ENCODE measurements around the gene ARF4.

Gene ARF4

DNA sequence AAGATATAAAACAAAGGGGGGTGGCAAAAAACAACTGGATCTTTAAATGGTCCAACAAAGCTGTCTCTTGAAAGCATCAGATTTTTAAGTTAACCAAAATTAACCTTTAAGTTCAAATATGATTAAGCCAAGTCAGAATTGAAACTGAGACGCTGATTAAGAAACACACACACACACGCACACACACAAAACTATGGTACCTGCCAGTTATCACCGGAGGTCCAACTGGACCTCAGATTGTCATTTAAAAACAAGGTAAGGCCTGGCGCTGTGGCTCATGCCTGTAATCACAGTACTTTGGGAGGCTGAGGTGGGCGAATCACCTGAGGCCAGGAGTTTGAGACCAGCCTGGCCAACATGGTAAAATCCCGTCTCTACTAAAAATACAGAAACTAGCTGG, 10.4 kb downstream of the ARF4 start:
- H3K36me3 ChIP-seq (ENCODE audit: control insufficient read depth in 4 of 4, insufficient read depth in 4 of 4, low read length in 3 of 4) = peaks cover 0 to 15% (median 6%) of the 10 kb centered on the region in 4 experiments
- CTCF ChIA-PET = interaction anchor here (0.9 to 1.4 kb wide), 2 partner anchors 9 to 31 kb away, joined by 3 to 6 read pairs; partner anchors contain the start of gene PDE12

DNA sequence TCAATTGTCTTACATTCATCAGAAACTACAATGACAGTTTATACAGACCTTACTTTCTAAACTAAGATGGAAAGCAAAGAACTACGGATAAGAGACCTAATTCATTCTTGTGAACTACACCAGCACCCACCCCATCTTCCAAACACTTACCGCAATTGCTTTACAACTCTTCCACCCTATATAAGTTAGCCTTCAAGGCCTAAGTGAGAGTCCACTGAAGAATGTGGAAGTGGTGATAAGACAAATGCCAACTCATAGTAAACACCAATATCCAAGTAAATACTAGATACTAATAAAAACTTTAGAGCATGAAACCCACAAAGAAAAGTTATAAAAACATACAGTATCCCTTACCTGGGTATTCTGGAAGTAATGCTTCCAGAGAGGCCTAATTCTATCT, 13.6 kb downstream of the ARF4 start:
- ChIA-PET CTCF (interaction anchor here (0.7 kb wide), 1 partner anchor 10 kb away, joined by 3 read pairs; no protein-coding TSS in a partner anchor), POLR2A (no interaction called here)
- Histone ChIP-seq H3K27ac (ENCODE audit: insufficient read depth in 1 of 2, low read depth in 1 of 2, low read length in 2 of 2, poor library complexity in 1 of 2, severe bottlenecking in 2 of 2) (no peak overlapping the region), H3K9me3 (ENCODE audit: control extremely low read depth in 1 of 5, control insufficient read depth in 4 of 5, insufficient read depth in 2 of 5, low read depth in 1 of 5, low read length in 4 of 5) (no peaks in the 10 kb centered on the region), H3K36me3 (ENCODE audit: control insufficient read depth in 4 of 4, insufficient read depth in 4 of 4, low read length in 3 of 4) (peaks cover 4 to 30% (median 8%) of the 10 kb centered on the region in 4 experiments), H3K4me3 (ENCODE audit: control insufficient read depth in 1 of 7, extremely low read depth in 1 of 7, insufficient read depth in 4 of 7, low read depth in 2 of 7, low read length in 6 of 7) (no peak overlapping the region), H3K27me3 (replicated peaks in 2 of 5; ENCODE audit: control insufficient read depth in 4 of 5, insufficient read depth in 5 of 5, low read length in 4 of 5) (no peaks in the 10 kb centered on the region), H3K4me1 (ENCODE audit: control extremely low read depth in 1 of 4, control insufficient read depth in 4 of 4, insufficient read depth in 4 of 4, low read length in 3 of 4) (peaks cover 0 to 3% (median 0%) of the 10 kb centered on the region in 4 experiments)
- WGBS (ENCODE audit: insufficient coverage) = no CpG with 5 or more reads among the region's 2 CpGs
- DNase-seq = peak in 2 of 3 donors; percentile 25 to 46

More for the DNA sequence above, 10.4 kb downstream of the ARF4 start:
- Histone ChIP-seq H3K4me1 (ENCODE audit: control extremely low read depth in 1 of 4, control insufficient read depth in 4 of 4, insufficient read depth in 4 of 4, low read length in 3 of 4) (peaks cover 0 to 3% (median 0%) of the 10 kb centered on the region in 4 experiments), H3K27me3 (replicated peaks in 2 of 5; ENCODE audit: control insufficient read depth in 4 of 5, insufficient read depth in 5 of 5, low read length in 4 of 5) (no peaks in the 10 kb centered on the region), H3K9me3 (ENCODE audit: control extremely low read depth in 1 of 5, control insufficient read depth in 4 of 5, insufficient read depth in 2 of 5, low read depth in 1 of 5, low read length in 4 of 5) (no peaks in the 10 kb centered on the region), H3K27ac (ENCODE audit: insufficient read depth in 1 of 2, low read depth in 1 of 2, low read length in 2 of 2, poor library complexity in 1 of 2, severe bottlenecking in 2 of 2) (no peak overlapping the region), H3K4me3 (ENCODE audit: control insufficient read depth in 1 of 7, extremely low read depth in 1 of 7, insufficient read depth in 4 of 7, low read depth in 2 of 7, low read length in 6 of 7) (no peak overlapping the region)
- WGBS (ENCODE audit: insufficient coverage) = 50% methylated on average over 2 of the region's 6 CpGs
- POLR2A ChIA-PET = interaction anchor here (1.0 to 1.6 kb wide), 2 partner anchors 9 to 11 kb away, joined by 3 to 5 read pairs; partner anchors contain the start of gene ARF4
- no peak for DNase-seq

DNA sequence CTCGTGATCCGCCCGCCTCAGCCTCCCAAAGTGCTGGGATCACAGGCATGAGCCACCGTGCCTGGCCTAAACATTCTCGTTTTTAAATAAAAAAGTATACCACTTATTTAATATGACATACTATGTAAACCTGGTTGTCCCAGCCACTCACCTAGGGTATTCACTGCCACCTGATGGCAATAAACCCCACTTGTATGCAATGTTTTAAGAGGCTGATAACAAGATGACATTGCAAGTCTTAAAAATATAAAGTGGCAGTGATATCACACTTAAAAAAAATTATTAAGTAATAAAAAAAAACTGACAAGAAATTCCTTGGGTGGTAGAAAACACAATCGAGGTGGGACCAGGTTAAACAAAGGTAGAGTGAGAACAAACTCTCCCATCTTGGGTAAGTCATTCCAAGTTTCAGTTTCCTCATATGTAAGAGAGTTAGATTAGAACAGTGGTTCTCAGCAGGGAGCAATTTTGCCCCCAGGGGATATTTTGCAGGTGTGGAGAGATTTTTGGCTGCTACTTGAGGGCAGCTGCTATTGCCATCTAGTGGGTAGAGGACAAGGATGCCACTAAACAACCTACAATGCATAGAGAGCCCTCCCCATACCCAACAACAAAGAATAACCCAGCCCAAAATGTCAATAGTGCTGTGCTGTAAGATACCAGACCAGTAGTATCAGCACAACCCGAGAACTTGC, 14.5 kb downstream of the ARF4 start:
- H3K36me3 ChIP-seq (ENCODE audit: control insufficient read depth in 4 of 4, insufficient read depth in 4 of 4, low read length in 3 of 4) = peaks cover 4 to 35% (median 9%) of the 10 kb centered on the region in 4 experiments

DNA sequence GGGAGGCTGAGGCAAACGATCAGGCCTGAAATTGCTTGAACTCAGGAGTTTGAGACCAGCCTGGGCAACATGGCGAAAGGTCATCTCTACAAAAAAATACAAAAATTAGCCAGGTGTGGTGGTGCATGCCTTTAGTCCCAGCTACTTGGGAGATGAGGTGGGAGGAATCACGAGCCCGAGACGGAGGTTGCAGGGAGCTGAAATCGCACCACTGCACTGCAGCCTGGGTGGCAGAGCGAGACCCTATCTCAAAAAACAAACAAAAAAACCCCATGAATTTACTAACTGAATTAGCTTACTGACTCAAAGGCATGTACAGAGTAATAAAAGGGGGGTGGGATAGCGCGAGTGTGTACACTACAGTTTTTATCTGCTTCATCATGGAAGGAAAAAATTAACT, 19.3 kb downstream of the ARF4 start:
- Histone ChIP-seq H3K9me3 (ENCODE audit: control extremely low read depth in 1 of 5, control insufficient read depth in 4 of 5, insufficient read depth in 2 of 5, low read depth in 1 of 5, low read length in 4 of 5) (no peaks in the 10 kb centered on the region), H3K4me1 (ENCODE audit: control extremely low read depth in 1 of 4, control insufficient read depth in 4 of 4, insufficient read depth in 4 of 4, low read length in 3 of 4) (peaks cover 0 to 4% (median 0%) of the 10 kb centered on the region in 4 experiments), H3K4me3 (ENCODE audit: control insufficient read depth in 1 of 7, extremely low read depth in 1 of 7, insufficient read depth in 4 of 7, low read depth in 2 of 7, low read length in 6 of 7) (no peak overlapping the region), H3K27ac (ENCODE audit: insufficient read depth in 1 of 2, low read depth in 1 of 2, low read length in 2 of 2, poor library complexity in 1 of 2, severe bottlenecking in 2 of 2) (no peak overlapping the region), H3K36me3 (ENCODE audit: control insufficient read depth in 4 of 4, insufficient read depth in 4 of 4, low read length in 3 of 4) (peaks cover 6 to 73% (median 29%) of the 10 kb centered on the region in 4 experiments), H3K27me3 (replicated peaks in 2 of 5; ENCODE audit: control insufficient read depth in 4 of 5, insufficient read depth in 5 of 5, low read length in 4 of 5) (no peaks in the 10 kb centered on the region)
- ChIA-PET CTCF (interaction anchor here (0.6 to 2.2 kb wide), 3 partner anchors 10 to 756 kb away, joined by 3 to 7 read pairs (median 6); partner anchors contain the start of gene ARF4), POLR2A (no interaction called here)
- WGBS (ENCODE audit: insufficient coverage) = 91% methylated on average over 4 of the region's 9 CpGs
- DNase-seq = no peak

More for the DNA sequence above, 14.5 kb downstream of the ARF4 start:
- Histone ChIP-seq H3K4me1 (ENCODE audit: control extremely low read depth in 1 of 4, control insufficient read depth in 4 of 4, insufficient read depth in 4 of 4, low read length in 3 of 4) (peaks cover 0 to 4% (median 0%) of the 10 kb centered on the region in 4 experiments), H3K27me3 (replicated peaks in 2 of 5; ENCODE audit: control insufficient read depth in 4 of 5, insufficient read depth in 5 of 5, low read length in 4 of 5) (no peaks in the 10 kb centered on the region), H3K9me3 (ENCODE audit: control extremely low read depth in 1 of 5, control insufficient read depth in 4 of 5, insufficient read depth in 2 of 5, low read depth in 1 of 5, low read length in 4 of 5) (no peaks in the 10 kb centered on the region), H3K27ac (ENCODE audit: insufficient read depth in 1 of 2, low read depth in 1 of 2, low read length in 2 of 2, poor library complexity in 1 of 2, severe bottlenecking in 2 of 2) (no peak overlapping the region), H3K4me3 (ENCODE audit: control insufficient read depth in 1 of 7, extremely low read depth in 1 of 7, insufficient read depth in 4 of 7, low read depth in 2 of 7, low read length in 6 of 7) (no peak overlapping the region)
- POLR2A ChIA-PET = no interaction called here
- CTCF ChIA-PET = interaction anchor here (0.7 to 1.5 kb wide), 3 partner anchors 10 to 35 kb away, joined by 3 to 4 read pairs (median 4); no protein-coding TSS in a partner anchor
- peak; percentile 43 to 66 (median 62) for DNase-seq
- no CpG with 5 or more reads among the region's 7 CpGs for WGBS (ENCODE audit: insufficient coverage)

DNA sequence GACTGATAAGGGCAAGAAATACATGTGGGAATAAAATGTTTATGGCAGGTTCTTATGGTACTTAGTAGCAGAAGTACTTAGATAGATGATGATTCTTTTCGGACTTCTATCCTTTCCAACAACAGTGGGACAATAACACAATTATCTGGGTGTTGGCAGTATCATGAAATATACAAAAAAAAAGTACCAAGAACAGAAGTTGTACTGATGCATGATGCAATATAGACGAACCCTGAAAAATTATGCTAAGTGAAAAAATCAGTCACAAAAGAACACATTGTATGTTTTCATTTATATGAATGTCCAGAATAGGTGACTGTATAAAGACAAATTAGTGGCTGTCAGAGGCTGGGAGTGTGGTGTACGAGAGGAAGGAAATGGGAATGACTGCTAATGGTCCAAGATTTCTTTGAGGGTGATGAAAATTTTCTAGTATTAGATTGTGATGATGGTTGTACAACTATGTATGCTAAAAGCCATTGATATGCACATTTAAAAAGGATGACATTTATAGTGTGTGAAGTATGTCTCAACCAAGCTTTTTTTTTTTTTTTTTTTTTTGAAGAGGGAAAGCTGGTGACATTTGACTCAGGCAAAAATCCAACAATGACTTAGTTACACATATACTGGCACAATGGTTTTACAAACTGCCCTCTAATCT, 21.0 kb downstream of the ARF4 start:
- no peak overlapping the region for H3K27ac ChIP-seq (ENCODE audit: insufficient read depth in 1 of 2, low read depth in 1 of 2, low read length in 2 of 2, poor library complexity in 1 of 2, severe bottlenecking in 2 of 2)
- H3K4me1 ChIP-seq (ENCODE audit: control extremely low read depth in 1 of 4, control insufficient read depth in 4 of 4, insufficient read depth in 4 of 4, low read length in 3 of 4) = peaks cover 0 to 4% (median 0%) of the 10 kb centered on the region in 4 experiments
- no peak for DNase-seq
- whole genome bisulfite sequencing (ENCODE audit: insufficient coverage) = 63% methylated on average over 1 of the region's 3 CpGs
- no peaks in the 10 kb centered on the region for H3K27me3 ChIP-seq (replicated peaks in 2 of 5; ENCODE audit: control insufficient read depth in 4 of 5, insufficient read depth in 5 of 5, low read length in 4 of 5)
- CTCF ChIA-PET = interaction anchor here (0.5 to 1.1 kb wide), 2 partner anchors 13 to 35 kb away, joined by 3 to 4 read pairs; no protein-coding TSS in a partner anchor
- H3K4me3 ChIP-seq (ENCODE audit: control insufficient read depth in 1 of 7, extremely low read depth in 1 of 7, insufficient read depth in 4 of 7, low read depth in 2 of 7, low read length in 6 of 7) = no peak overlapping the region
- H3K9me3 ChIP-seq (ENCODE audit: control extremely low read depth in 1 of 5, control insufficient read depth in 4 of 5, insufficient read depth in 2 of 5, low read depth in 1 of 5, low read length in 4 of 5) = no peaks in the 10 kb centered on the region
- POLR2A ChIA-PET = interaction anchor here (1.5 kb wide), 1 partner anchor 14 kb away, joined by 4 read pairs; no protein-coding TSS in a partner anchor
- H3K36me3 ChIP-seq (ENCODE audit: control insufficient read depth in 4 of 4, insufficient read depth in 4 of 4, low read length in 3 of 4) = peaks cover 10 to 78% (median 35%) of the 10 kb centered on the region in 4 experiments

DNA sequence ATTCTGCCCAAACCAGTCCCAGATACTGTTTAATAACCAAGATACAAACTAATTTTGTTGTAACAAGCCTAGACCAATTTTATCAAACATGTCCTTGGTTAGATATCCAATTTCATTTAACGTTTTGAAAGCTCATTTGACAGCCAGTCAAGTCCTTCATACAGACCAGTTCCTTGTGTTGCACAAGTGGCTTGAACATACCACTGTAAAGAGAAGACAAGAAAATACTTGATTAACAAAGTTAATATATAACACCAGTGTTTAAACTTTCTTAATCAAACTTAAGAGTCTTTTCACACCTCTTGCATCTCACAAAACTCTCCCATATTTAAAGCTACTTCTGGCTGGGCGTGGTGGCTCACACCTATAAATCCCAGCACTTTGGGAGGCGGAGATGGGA, 25.0 kb downstream of the ARF4 start:
- ChIA-PET POLR2A (interaction anchor here (1.1 kb wide), 1 partner anchor 24 kb away, joined by 3 read pairs; no protein-coding TSS in a partner anchor), CTCF (interaction anchor here (0.9 to 3.3 kb wide), 5 partner anchors 9 to 25 kb away, joined by 3 to 12 read pairs (median 4); partner anchors contain the start of genes ARF4 and PDE12)
- H3K9me3 ChIP-seq (ENCODE audit: control extremely low read depth in 1 of 5, control insufficient read depth in 4 of 5, insufficient read depth in 2 of 5, low read depth in 1 of 5, low read length in 4 of 5) = no peaks in the 10 kb centered on the region
- H3K27me3 ChIP-seq (replicated peaks in 2 of 5; ENCODE audit: control insufficient read depth in 4 of 5, insufficient read depth in 5 of 5, low read length in 4 of 5) = no peaks in the 10 kb centered on the region
- peaks cover 8 to 69% (median 36%) of the 10 kb centered on the region in 4 experiments for H3K36me3 ChIP-seq (ENCODE audit: control insufficient read depth in 4 of 4, insufficient read depth in 4 of 4, low read length in 3 of 4)
- no peak for DNase-seq
- WGBS (ENCODE audit: insufficient coverage) = 100% methylated on average over 1 of the region's 3 CpGs
- H3K4me3 ChIP-seq (ENCODE audit: control insufficient read depth in 1 of 7, extremely low read depth in 1 of 7, insufficient read depth in 4 of 7, low read depth in 2 of 7, low read length in 6 of 7) = no peak overlapping the region
- no peak overlapping the region for H3K27ac ChIP-seq (ENCODE audit: insufficient read depth in 1 of 2, low read depth in 1 of 2, low read length in 2 of 2, poor library complexity in 1 of 2, severe bottlenecking in 2 of 2)
- H3K4me1 ChIP-seq (ENCODE audit: control extremely low read depth in 1 of 4, control insufficient read depth in 4 of 4, insufficient read depth in 4 of 4, low read length in 3 of 4) = peaks cover 0 to 4% (median 0%) of the 10 kb centered on the region in 4 experiments
